PC-9 (cell line): ENCODE measurements around the gene HOXA2. TPM values are rescaled to one million over a fixed set of nuclear protein-coding genes. Genes with fewer than 3 reads are reported as not detected.
A peak's percentile ranks its signal among the peaks of the same experiment; 100 is the strongest.

ENCODE experiments used
- BruUV-seq: library from RNA; stranded (reverse); fragments of 400-500 nt; replicated peaks from 2 replicates; lab custom pipeline; 2021; lab: Mats Ljungman, UMichigan
- CTCF ChIA-PET: fragments of 300-600 bp; sonication (Branson Sonifier 250); formaldehyde crosslinking; loops from one replicate; lab custom pipeline; 2022; ENCODE audit warnings: antibody characterized with exemption; lab: Charles Lee
- POLR2A ChIA-PET: fragments of 300-600 bp; sonication (Branson Sonifier 250); formaldehyde crosslinking; loops from one replicate; lab custom pipeline; 2022; ENCODE audit warnings: antibody characterized with exemption; ENCODE audit not compliant: unreplicated experiment; lab: Charles Lee
- DNase-seq, 2 experiments: peaks; one replicate each; pipeline versions ENCODE4 v3.0.0 to v3.0.0-alpha.2; 2015 to 2022; ENCODE audit warnings: mixed read lengths in 1 of 2
- H2AFZ ChIP-seq: fragments of 200-600 bp; sonication (generic); 2 replicates; pipeline ENCODE4 v1.8.1; 2017; ENCODE audit warnings: antibody characterized with exemption
- H3F3A ChIP-seq: fragments of 200-600 bp; sonication (generic); 2 replicates; pipeline ENCODE4 v1.8.1; 2017; ENCODE audit warnings: antibody characterized with exemption, mild to moderate bottlenecking, low read depth; ENCODE audit not compliant: insufficient read depth
- H3K27ac ChIP-seq: fragments of 200-600 bp; sonication (generic); 2 replicates; pipeline ENCODE4 v1.6.1; 2016; ENCODE audit warnings: mixed run types
- H3K27me3 ChIP-seq: fragments of 200-600 bp; sonication (generic); 2 replicates; pipeline ENCODE4 v1.6.1; 2016; ENCODE audit warnings: low read depth, mixed run types; ENCODE audit not compliant: insufficient read depth
- H3K36me3 ChIP-seq: fragments of 200-600 bp; sonication (generic); 2 replicates; pipeline ENCODE4 v1.6.1; 2016; ENCODE audit warnings: low read depth, mixed run types
- H3K4me1 ChIP-seq: fragments of 200-600 bp; sonication (generic); replicated peaks from 2 replicates; pipeline ENCODE4 v1.6.1; 2016; ENCODE audit warnings: mixed run types; ENCODE audit not compliant: insufficient read depth
- H3K4me2 ChIP-seq: fragments of 200-600 bp; sonication (generic); 2 replicates; pipeline ENCODE4 v1.6.1; 2017; ENCODE audit warnings: mixed run types
- H3K4me3 ChIP-seq: fragments of 200-600 bp; sonication (generic); 2 replicates; pipeline ENCODE4 v1.6.1; 2016; ENCODE audit warnings: mixed run types
- H3K79me2 ChIP-seq: fragments of 200-600 bp; sonication (generic); 2 replicates; pipeline ENCODE4 v1.6.1; 2017; ENCODE audit warnings: low read depth, mixed run types
- H3K9me2 ChIP-seq: fragments of 200-600 bp; sonication (generic); 2 replicates; pipeline ENCODE4 v1.8.1; 2017; ENCODE audit warnings: mild to moderate bottlenecking; ENCODE audit not compliant: insufficient read depth
- H3K9me3 ChIP-seq: fragments of 200-600 bp; sonication (generic); 2 replicates; pipeline ENCODE4 v1.8.1; 2016; ENCODE audit warnings: low read depth; ENCODE audit not compliant: insufficient read depth
- H4K20me1 ChIP-seq: fragments of 200-600 bp; sonication (generic); 2 replicates; pipeline ENCODE4 v1.8.1; 2017; ENCODE audit not compliant: insufficient read depth
- EZH2 ChIP-seq: fragments of 200-600 bp; sonication (generic); IDR thresholded peaks from 2 replicates; pipeline ENCODE4 v1.8.0; 2017; ENCODE audit warnings: antibody characterized with exemption, low read depth
- intact Hi-C: fragments of 100-400 bp; cut with micrococcal nuclease; formaldehyde crosslinking; loops from one replicate; pipeline ENCODE4 v1.10.0; 2022; ENCODE audit not compliant: unreplicated experiment
- total RNA-seq: library from RNA; stranded (reverse); gene quantifications from 2 replicates; pipeline ENCODE4 v1.2.3, GENCODE V29; 2021
- TF ChIP-seq, protein P1 (sequence below): fragments of 200-600 bp; sonication (generic); conservative IDR thresholded peaks from 2 replicates; pipeline ENCODE4 v1.6.1; 2017; ENCODE audit warnings: mixed run types, antibody characterized with exemption, mild to moderate bottlenecking, moderate library complexity

HOXA2 gene
- total RNA-seq, 1 experiment from 2014 or later = 6.1 TPM

DNA sequence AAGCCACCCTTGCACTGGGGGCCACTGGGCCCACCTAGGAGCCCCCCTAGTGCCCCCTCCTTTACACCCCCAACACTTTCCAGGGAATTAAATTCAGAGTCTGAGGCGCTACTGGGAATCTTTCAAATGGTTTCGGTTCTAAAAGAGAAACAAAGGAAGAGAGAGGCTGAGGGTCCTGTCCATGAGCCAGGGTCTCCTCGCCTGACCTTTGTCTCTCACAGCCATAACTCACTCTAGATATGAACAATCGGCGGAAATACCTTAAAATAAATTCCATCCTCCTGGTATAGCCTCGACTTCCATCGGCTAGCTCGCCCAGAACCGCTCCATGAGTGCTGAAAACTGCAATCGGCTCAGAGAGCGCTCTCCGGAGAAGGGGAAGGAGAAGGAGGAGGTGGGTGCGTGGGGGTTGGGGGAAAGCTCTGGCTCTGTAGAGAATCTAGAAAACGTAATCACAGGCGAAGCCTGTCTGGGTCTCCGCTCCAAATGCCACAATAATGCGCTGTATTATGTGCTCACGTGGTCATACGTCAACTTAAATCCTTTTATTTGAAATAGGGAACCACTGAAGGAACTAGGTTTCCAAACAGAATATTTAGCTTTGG lies 15.5 kb upstream of the HOXA2 start:
- intact Hi-C loops = loop anchor here (10.0 kb wide), 1 partner anchor 627 kb away; the partner anchor contains the start of gene TAX1BP1
- no peaks in the 10 kb centered on the region for H3K9me2 ChIP-seq
- peaks cover 58% of the 10 kb centered on the region for H3F3A ChIP-seq
- no peak overlapping the region for H3K27ac ChIP-seq
- DNase-seq = no peak
- peak overlapping the region; percentile 98 for H3K4me2 ChIP-seq
- H3K9me3 ChIP-seq = no peaks in the 10 kb centered on the region
- no peaks in the 10 kb centered on the region for H4K20me1 ChIP-seq
- peaks cover 54% of the 10 kb centered on the region for H3K79me2 ChIP-seq
- H2AFZ ChIP-seq = no peak overlapping the region
- H3K4me1 ChIP-seq = peaks cover 19% of the 10 kb centered on the region
- TF ChIP-seq, protein P1, sequence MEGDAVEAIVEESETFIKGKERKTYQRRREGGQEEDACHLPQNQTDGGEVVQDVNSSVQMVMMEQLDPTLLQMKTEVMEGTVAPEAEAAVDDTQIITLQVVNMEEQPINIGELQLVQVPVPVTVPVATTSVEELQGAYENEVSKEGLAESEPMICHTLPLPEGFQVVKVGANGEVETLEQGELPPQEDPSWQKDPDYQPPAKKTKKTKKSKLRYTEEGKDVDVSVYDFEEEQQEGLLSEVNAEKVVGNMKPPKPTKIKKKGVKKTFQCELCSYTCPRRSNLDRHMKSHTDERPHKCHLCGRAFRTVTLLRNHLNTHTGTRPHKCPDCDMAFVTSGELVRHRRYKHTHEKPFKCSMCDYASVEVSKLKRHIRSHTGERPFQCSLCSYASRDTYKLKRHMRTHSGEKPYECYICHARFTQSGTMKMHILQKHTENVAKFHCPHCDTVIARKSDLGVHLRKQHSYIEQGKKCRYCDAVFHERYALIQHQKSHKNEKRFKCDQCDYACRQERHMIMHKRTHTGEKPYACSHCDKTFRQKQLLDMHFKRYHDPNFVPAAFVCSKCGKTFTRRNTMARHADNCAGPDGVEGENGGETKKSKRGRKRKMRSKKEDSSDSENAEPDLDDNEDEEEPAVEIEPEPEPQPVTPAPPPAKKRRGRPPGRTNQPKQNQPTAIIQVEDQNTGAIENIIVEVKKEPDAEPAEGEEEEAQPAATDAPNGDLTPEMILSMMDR = no peak
- TF ChIP-seq EZH2 = no peak
- CTCF ChIA-PET = no interaction called here
- H3K36me3 ChIP-seq = peaks cover 37% of the 10 kb centered on the region
- no peaks in the 10 kb centered on the region for H3K27me3 ChIP-seq
- POLR2A ChIA-PET = no interaction called here
- BruUV-seq = no TSS peak
- peak overlapping the region; percentile 90; the same call in 1 of the 2 replicates for H3K4me3 ChIP-seq

DNA sequence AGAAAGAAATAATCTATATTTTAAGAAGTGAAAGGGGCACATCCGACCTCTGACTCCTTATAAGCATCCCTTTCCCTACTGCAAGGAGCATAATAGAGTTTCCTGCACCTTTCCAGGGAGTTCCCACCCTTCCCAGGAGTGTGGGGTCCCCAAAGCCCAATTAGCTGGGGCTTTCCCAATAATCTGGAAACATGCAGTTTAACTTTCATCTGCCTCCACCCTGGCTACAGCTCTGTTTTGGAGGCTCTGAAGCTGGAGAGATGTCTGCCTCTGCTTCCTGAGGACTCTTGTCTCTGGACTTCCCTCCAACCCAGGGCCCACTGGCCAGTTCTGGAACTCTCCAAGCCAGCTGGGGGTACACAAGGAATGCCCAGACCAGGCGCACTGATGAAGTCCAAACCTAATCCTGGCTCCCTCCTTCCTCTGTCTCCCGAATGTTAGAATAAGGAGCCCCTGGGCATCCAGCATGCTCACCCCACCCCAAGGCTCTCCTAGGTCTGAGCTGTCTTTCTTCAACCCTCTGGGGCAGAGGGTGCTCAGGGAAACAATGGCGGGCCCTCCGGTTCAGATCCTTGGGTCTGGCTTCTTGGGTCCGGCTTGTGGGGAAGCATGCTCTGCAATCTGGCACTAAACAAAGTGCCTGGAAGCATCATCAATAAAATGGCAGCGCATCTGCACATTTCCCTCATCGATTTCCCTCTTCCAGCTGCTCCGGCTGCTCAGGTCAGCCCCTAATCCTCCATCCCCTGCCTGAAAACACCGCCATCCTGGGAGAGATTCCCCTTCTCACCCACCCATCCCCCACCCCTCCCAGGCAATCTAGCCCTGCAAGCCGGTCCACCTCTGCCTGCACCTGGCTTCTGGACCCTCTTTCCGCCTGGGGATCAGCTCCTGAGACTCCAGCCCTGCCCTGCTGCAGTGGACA lies 14.7 kb upstream of the HOXA2 start:
- CTCF ChIA-PET = interaction anchor here (0.6 kb wide), 2 partner anchors 206 to 447 kb away, joined by 3 to 4 read pairs; no protein-coding TSS in a partner anchor
- POLR2A ChIA-PET = interaction anchor here (0.6 to 0.8 kb wide), 3 partner anchors 260 to 667 kb away, joined by 3 to 5 read pairs (median 4); no protein-coding TSS in a partner anchor
- BruUV-seq = no TSS peak

More for the DNA sequence above, 14.7 kb upstream of the HOXA2 start:
- H4K20me1 ChIP-seq = no peaks in the 10 kb centered on the region
- intact Hi-C loops = loop anchor here (10.0 kb wide), 1 partner anchor 628 kb away; the partner anchor contains the start of gene TAX1BP1
- H3K9me2 ChIP-seq = no peaks in the 10 kb centered on the region
- H3K4me1 ChIP-seq = peaks cover 21% of the 10 kb centered on the region
- no peaks in the 10 kb centered on the region for H3K9me3 ChIP-seq
- H2AFZ ChIP-seq = no peak overlapping the region
- H3K27me3 ChIP-seq = no peaks in the 10 kb centered on the region
- TF ChIP-seq EZH2 = no peak
- TF ChIP-seq, protein P1 = no peak
- peak overlapping the region; percentile 98 for H3K4me2 ChIP-seq
- peaks cover 62% of the 10 kb centered on the region for H3K79me2 ChIP-seq
- H3K36me3 ChIP-seq = peaks cover 37% of the 10 kb centered on the region
- DNase-seq = no peak
- H3F3A ChIP-seq = peaks cover 65% of the 10 kb centered on the region
- peak overlapping the region; percentile 95 for H3K27ac ChIP-seq
- peak overlapping the region; percentile 90 for H3K4me3 ChIP-seq
